ENCODE data around the gene EYS.
A peak's percentile ranks its signal among the peaks of the same experiment; 100 is the strongest.
"Not testable (repeated sequence)": the region's sequence is repeated elsewhere in the genome, so short reads cannot be mapped to it uniquely, and the experiment has no call there.

EYS gene

DNA sequence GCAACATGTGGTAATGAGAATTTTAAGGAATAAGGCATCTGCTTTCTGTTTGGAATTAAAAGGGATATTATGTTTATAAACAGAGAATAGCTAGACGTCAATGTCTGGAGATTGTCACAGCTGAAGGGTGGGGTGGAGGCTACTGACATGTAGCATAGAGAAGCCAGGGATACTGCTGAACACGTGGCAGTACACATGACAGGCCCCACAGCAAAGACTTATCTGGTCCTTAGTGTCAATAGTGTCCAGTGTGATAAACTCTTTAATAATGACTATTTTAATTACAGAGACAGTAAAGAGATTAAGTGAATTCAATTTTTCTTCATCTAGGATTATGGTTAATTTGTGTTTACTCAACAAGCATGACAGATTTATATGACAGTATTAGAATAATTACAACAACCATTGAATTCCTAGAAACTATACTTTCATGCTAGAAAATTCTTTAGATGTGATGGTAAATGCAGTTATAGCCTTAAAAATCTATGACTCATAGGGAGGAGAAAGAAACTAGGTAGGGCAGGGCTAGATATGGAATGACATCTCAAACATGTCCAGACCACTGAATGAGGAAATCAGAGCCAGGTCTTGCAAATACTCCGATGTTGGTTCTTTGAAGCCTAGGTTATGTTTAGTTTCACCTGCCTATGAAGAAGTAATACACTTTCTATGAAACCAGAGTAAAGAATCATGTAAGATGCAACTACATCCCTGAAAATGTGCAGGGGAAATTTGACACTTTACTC is 1671.9 kb downstream of the EYS start:
- no peak for DNase-seq (ENCODE audit: low spot score)

- no peak for DNase-seq (ENCODE audit: low spot score)
Observed at GRCh38 chr6:64034291-64034690, 1672.7 kb downstream of the EYS start.

DNA sequence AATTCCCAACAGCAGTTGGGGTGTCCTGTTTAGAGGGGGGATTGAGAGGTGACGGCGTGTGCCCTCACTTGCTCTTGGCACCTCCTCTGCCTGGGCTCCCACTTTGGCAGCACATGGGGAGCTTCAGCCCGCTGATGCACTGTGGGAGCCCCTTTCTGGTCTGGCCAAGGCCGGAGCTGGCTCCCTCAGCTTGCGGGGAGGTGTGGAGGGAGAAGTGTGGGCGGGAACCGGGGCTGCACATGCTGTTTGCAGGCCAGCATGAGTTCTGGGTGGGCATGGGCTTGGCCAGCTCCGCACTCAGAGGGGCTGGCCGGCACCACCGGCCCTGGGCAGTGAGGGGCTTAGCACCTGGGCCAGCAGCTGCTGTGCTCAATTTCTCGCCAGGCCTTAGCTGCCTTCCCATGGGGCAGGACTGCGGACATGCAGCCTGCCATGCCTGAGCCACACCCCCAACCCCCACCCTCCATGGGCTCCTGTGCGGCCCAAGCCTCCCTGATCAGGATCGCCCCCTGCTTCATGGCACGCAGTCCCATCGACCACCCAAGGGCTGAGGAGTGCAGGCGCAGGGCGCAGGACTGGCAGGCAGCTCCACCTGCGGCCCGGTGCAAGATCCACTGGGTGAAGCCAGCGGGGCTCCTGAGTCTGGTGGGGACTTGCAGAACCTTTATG is 1675.9 kb downstream of the EYS start:
- DNase-seq (ENCODE audit: low spot score), result not testable (repeated sequence)

DNA sequence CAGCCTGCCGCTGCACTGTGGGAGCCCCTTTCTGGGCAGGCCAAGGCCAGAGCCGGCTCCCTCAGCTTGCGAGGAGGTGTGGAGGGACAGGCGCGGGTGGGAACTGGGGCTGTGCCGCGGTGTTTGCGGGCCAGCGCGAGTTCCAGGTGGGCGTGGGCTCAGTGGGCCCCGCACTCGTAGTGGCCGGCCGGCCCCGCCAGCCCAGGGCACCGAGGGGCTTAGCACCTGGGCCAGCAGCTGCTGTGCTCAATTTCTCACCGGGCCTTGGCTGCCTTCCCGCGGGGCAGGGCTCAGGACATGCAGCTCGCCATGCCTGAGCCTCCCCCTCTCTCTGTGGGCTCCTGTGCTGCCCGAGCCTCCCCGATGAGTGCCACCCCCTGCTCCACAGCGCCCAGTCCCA is 1683.3 kb downstream of the EYS start:
- DNase-seq (ENCODE audit: low spot score), result no peak

DNA sequence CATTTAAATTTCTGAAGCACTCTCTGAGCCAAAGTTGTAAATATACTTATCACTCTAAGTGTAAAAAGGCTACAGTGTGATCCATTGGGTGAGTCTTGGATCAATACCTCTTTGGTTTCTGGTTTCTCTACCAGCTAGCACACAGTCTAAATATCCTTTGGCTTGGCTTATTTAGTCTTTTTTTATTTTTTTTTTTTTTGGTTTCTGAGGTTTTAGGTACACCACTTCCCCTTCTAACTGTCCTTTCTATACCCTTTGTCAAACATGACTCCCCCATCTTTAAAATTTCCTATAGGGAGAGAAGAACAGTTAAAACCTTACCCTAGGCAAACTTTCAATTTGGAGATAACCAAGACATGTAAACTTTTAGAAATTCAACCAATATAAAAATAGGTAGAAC is 1692.4 kb downstream of the EYS start:
- DNase-seq (ENCODE audit: low spot score), result no peak

- no peak for DNase-seq (ENCODE audit: low spot score)
Observed at GRCh38 chr6:64013011-64013410, 1694.0 kb downstream of the EYS start.

GRCh38 chr6:64012351-64013001 is 1694.5 kb downstream of the EYS start:
- DNase-seq (ENCODE audit: low spot score), result peak; percentile 48

DNA sequence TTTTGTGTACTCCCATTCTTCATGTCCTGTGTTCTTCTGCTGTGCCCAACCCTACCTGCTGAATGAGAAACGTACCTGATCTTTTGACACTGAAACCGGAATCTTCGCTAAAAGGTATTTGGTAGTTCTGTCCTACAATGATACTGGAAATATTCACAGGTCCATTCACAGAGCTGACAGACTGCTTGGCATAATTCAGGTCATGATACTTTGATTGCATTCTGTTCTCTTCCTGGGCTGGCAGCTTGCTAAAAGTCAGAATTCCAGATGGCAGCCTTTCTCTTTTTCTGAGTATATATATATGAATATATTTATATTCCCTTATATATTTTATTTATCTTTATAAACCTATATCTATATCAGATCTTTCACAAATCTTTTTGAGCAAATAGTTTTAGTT is 1696.4 kb downstream of the EYS start:
- no peak for DNase-seq (ENCODE audit: low spot score)

GRCh38 chr6:64010010-64010409 is 1697.0 kb downstream of the EYS start:
- DNase-seq (ENCODE audit: low spot score), result no peak

DNA sequence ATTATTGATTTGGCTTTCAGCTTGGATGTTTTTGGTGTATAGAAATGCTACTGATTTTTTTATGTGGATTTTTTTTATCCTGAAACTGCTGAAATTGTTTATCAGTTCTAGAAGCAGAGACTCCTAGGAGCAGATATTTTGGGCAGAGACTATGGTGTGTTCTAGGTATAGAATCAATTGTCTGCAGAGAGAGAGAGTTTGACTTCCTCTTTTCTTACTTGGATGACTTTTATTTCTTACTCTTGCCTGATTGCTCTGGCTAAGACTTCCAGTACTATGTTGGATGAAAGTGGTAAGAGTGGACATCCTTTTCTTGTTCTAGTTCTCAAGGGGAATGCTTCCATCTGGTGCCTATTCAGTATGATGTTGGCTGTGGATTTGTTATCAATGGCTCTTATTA is 1700.8 kb downstream of the EYS start:
- DNase-seq (ENCODE audit: low spot score), result no peak

GRCh38 chr6:64000818-64001491 is 1706.1 kb downstream of the EYS start:
- DNase-seq (ENCODE audit: low spot score), result no peak

GRCh38 chr6:63999613-64000012 is 1707.4 kb downstream of the EYS start:
- no peak for DNase-seq (ENCODE audit: low spot score)

DNA sequence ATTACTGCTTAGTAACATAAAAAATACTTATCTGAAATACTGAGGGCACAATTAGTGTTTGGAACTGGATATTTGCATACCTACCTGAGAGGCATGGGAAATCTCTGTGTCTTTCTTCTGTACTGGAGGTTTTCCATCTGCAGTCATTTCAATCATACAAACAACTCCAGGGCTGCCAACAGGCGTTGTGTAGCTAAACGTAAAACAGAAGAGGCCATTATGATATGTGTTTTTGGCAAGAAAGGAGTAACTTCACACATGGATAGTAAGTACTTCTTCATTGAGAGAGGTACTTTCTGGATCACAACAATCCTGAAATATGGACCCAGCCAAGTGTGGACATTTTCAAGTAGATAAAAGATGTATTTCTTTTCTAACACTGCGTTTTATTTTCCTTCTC is 1708.0 kb downstream of the EYS start:
- DNase-seq (ENCODE audit: low spot score), result no peak

DNA sequence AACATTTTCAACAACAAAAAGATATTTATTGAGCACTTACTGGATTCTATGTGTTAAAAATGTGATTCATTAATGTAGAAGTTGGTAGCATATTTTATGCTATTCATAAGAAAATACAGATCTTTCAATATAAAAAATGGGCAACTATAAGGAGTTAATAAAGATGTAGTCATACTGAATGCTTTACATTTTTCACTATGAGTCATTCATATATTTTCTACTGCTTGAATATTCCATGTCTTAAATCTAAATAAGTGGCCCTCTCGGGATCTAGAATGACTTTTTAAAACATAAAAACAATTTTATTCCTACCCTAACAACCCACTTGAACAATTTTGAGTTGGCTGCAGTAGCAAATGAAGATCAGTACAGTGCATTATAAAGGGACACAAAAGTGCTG is 1709.3 kb downstream of the EYS start:
- no peak for DNase-seq (ENCODE audit: low spot score)

GRCh38 chr6:63997221-63997620 is 1709.8 kb downstream of the EYS start:
- DNase-seq (ENCODE audit: low spot score), result no peak

DNA sequence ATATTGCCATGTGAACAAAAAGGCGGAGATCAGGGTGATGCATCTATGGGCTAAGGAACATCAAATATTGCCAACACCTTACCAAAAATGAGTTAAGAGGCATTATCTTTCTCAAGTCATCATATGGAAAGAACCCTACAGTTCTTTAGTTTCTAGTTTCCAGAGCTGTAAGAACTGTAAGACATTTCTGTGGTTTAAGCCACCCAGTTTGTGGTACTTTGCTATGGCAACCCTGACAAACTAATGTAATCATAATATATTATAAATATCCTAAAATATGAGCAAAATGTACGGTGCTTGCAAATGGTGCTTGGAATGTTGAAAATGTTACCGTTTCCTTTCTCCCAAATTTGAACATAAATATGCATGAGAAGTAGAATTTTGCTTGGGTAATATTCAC is 1721.8 kb downstream of the EYS start:
- DNase-seq (ENCODE audit: low spot score), result no peak

DNA sequence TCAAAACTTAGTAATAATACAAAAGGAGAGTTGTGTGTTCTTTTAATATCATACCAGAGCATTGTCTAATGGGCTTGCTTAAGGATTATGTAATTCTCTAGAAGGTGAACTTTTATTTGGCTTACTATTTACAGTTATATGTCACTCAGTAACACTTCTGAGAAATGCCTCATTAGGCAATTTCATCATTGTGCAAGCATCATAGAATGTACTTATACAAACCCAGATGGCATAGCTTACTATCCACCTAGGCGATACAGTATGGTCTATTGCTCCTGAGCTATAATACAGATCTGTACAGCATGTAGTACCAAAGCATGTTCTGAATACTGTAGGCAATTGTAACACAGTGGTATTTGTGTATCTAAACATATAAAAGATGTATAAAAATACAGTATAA is 1731.3 kb downstream of the EYS start:
- DNase-seq (ENCODE audit: low spot score), result no peak

- DNase-seq (ENCODE audit: low spot score), result no peak
Observed at GRCh38 chr6:63968650-63969049, 1738.4 kb downstream of the EYS start.

GRCh38 chr6:63964366-63964765 is 1742.7 kb downstream of the EYS start:
- no peak for DNase-seq (ENCODE audit: low spot score)

- DNase-seq (ENCODE audit: low spot score), result no peak
Observed at GRCh38 chr6:63963769-63964315, 1743.2 kb downstream of the EYS start.

GRCh38 chr6:63953336-63954021 is 1753.5 kb downstream of the EYS start:
- not testable (repeated sequence) for DNase-seq (ENCODE audit: low spot score)

Data from ecto neural progenitor cell (in vitro differentiated cells).